Kidney (tissue), 14 donors: ENCODE results near the gene CNTRL. TPM values are rescaled to one million over a fixed set of nuclear protein-coding genes. Genes with fewer than 3 reads are reported as not detected.

ENCODE experiments used
- DNase-seq, 5 donors: peaks; one replicate each; pipeline ENCODE4 v3.0.0-alpha.2; 2013 to 2020
- FAIRE-seq: peaks from 2 replicates; lab custom pipeline; 2012; peaks lifted over from hg19 to GRCh38; lab: Jason Lieb, UNC
- H3K27ac ChIP-seq, 2 donors: one replicate each; pipeline ENCODE4 v1.7.0; 2013; ENCODE audit warnings: low read depth in 2 of 2, low read length in 2 of 2, inconsistent platforms in 1 of 2
- H3K27me3 ChIP-seq: one replicate; pipeline ENCODE4 v1.7.1; 2013; ENCODE audit warnings: low read length, inconsistent platforms; ENCODE audit not compliant: control insufficient read depth, insufficient read depth
- H3K36me3 ChIP-seq, 3 donors: one replicate each; pipeline versions ENCODE4 v1.7.0 to v1.7.1; 2013; ENCODE audit warnings: low read length in 3 of 3, control low read depth in 1 of 3, inconsistent platforms in 1 of 3; ENCODE audit not compliant: insufficient read depth in 3 of 3, control insufficient read depth in 2 of 3
- H3K4me1 ChIP-seq, 3 donors: one replicate each; pipeline versions ENCODE4 v1.7.0 to v1.7.1; 2013; ENCODE audit warnings: low read length in 3 of 3, inconsistent platforms in 1 of 3, low read depth in 1 of 3; ENCODE audit not compliant: control insufficient read depth in 2 of 3, insufficient read depth in 2 of 3
- H3K4me3 ChIP-seq, 3 donors: one replicate each; pipeline versions ENCODE4 v1.7.0 to v1.8.1; 2013; ENCODE audit warnings: low read length in 3 of 3, control low read depth in 1 of 3, inconsistent platforms in 1 of 3
- H3K9ac ChIP-seq, 3 donors: one replicate each; pipeline versions ENCODE4 v1.7.0 to v1.7.1; 2013; ENCODE audit warnings: low read length in 3 of 3, control low read depth in 1 of 3, inconsistent platforms in 1 of 3
- H3K9me3 ChIP-seq, 3 donors: one replicate each; pipeline versions ENCODE4 v1.7.0 to v1.7.1; 2013; ENCODE audit warnings: low read length in 3 of 3, control low read depth in 1 of 3, inconsistent platforms in 1 of 3; ENCODE audit not compliant: control insufficient read depth in 2 of 3, insufficient read depth in 1 of 3
- intact Hi-C: fragments of 100-400 bp; cut with DNase I; formaldehyde crosslinking; loops from one replicate; pipeline ENCODE4 v1.11.1; 2022
- polyA plus RNA-seq: library from polyadenylated mRNA; stranded (reverse); fragments of 350-450 nt; fragmentation: Illumina TruSeq; extraction: RNeasy Lipid Tissue Mini Kit (QIAGEN cat#74804); gene quantifications from one replicate; pipeline ENCODE4 v1.2.3, GENCODE V29; 2014; ENCODE audit warnings: low read depth, low replicate concordance; ENCODE audit not compliant: insufficient read depth
- total RNA-seq: library from RNA; stranded (reverse); fragmentation: NEBNext Ultra II Directional; extraction: Animal tissue kit (Norgen Biotek cat#: 25700); gene quantifications from one replicate; pipeline ENCODE4 v1.2.1, GENCODE V29; 2021
- TF ChIP-seq, protein P1 (sequence below): IDR thresholded peaks from 3 replicates; pipeline ENCODE4 v1.5.1; 2012; ENCODE audit warnings: mild to moderate bottlenecking, moderate library complexity, borderline replicate concordance; ENCODE audit not compliant: insufficient read depth; ENCODE audit errors: extremely low read depth
- donor health status: control.
- donor health status: control.
- donor health status: control.
- donor health status: control.
- donor health status: control.
- donor health status: DM: yes; HTN: yes; CAD: no.
- donor health status: Normal renal cell carcinoma (clear cell type).

Gene CNTRL
- total and polyA plus RNA-seq, 2 donors from 2014 or later = 3.4 to 17.7 TPM

DNA sequence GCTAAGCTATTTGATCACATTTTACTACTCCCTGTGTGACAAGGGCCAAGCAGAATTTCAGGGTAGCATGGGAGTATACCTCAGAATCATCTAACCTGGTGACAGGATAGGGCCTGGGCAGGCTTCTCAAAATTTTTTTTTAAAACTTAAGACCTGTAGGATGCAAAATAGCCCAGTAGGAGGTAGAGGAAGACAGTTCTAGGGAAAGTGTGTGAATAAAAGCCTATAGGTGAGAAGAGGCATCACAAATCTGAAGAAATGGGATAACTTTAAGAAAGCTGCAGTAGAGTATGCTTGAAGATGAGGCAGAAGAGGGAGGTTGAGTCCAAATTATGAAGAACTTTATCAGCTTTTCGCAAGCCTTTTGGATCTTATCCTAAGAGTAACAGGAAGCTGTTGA lies 32.3 kb downstream of the CNTRL start:
- FAIRE-seq = no peak
- no peak overlapping the region for H3K9ac ChIP-seq
- no peak overlapping the region for H3K4me3 ChIP-seq
- no peaks in the 10 kb centered on the region for H3K9me3 ChIP-seq
- no peak overlapping the region for H3K27ac ChIP-seq
- H3K36me3 ChIP-seq = no peaks in the 10 kb centered on the region
- TF ChIP-seq, protein P1, sequence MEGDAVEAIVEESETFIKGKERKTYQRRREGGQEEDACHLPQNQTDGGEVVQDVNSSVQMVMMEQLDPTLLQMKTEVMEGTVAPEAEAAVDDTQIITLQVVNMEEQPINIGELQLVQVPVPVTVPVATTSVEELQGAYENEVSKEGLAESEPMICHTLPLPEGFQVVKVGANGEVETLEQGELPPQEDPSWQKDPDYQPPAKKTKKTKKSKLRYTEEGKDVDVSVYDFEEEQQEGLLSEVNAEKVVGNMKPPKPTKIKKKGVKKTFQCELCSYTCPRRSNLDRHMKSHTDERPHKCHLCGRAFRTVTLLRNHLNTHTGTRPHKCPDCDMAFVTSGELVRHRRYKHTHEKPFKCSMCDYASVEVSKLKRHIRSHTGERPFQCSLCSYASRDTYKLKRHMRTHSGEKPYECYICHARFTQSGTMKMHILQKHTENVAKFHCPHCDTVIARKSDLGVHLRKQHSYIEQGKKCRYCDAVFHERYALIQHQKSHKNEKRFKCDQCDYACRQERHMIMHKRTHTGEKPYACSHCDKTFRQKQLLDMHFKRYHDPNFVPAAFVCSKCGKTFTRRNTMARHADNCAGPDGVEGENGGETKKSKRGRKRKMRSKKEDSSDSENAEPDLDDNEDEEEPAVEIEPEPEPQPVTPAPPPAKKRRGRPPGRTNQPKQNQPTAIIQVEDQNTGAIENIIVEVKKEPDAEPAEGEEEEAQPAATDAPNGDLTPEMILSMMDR = no peak
- H3K27me3 ChIP-seq = no peaks in the 10 kb centered on the region
- intact Hi-C loops = no loop called here
- H3K4me1 ChIP-seq = no peaks in the 10 kb centered on the region
- no peak for DNase-seq

DNA sequence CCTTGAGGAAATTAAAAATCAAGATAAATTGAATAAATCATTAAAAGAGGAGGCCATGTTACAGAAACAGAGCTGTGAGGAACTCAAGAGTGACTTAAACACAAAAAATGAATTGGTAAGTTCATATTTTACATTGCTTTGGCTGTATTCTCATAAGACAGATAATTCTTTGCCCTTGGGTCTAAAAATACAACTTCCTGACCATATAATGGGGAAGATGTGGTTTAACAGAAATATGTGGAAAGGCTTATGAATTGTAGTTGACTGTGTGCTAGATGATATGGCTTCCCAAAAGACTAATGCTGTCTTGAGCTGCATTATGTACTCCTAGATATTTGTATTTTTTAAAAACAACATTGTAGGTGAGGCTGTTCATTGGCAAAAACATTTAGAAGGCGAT lies 33.1 kb downstream of the CNTRL start:
- Histone ChIP-seq H3K36me3 (no peaks in the 10 kb centered on the region), H3K9me3 (no peaks in the 10 kb centered on the region), H3K27me3 (no peaks in the 10 kb centered on the region), H3K4me1 (no peaks in the 10 kb centered on the region), H3K27ac (no peak overlapping the region), H3K4me3 (no peak overlapping the region), H3K9ac (no peak overlapping the region)
- FAIRE-seq (no peak), DNase-seq (no peak)
- TF ChIP-seq, protein P1 = no peak
- intact Hi-C loops = no loop called here

DNA sequence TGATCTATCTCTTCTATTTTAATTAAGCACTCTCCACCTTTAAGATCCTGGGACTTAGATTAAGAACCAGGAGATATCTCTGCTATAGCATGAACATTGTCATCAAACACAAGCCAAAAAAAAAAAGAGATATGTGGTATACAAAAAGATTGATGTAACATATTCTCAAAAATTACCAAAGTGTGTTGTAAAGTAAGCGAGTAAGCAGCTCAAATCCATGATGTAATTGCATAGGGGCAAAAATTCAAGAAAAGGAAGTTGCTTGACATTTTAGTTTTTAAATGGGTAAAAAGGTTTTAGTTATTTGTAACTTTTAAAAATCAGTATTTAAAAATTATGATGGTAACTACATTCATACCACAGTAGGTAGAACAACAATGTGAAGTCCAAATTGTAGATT lies 40.7 kb downstream of the CNTRL start:
- Histone ChIP-seq H3K9me3 (no peaks in the 10 kb centered on the region), H3K9ac (no peak overlapping the region), H3K27me3 (no peaks in the 10 kb centered on the region), H3K4me1 (no peaks in the 10 kb centered on the region), H3K4me3 (no peak overlapping the region), H3K36me3 (no peaks in the 10 kb centered on the region), H3K27ac (no peak overlapping the region)
- TF ChIP-seq, protein P1 = no peak
- FAIRE-seq (peak; percentile 11), DNase-seq (no peak)
- intact Hi-C loops = no loop called here

DNA sequence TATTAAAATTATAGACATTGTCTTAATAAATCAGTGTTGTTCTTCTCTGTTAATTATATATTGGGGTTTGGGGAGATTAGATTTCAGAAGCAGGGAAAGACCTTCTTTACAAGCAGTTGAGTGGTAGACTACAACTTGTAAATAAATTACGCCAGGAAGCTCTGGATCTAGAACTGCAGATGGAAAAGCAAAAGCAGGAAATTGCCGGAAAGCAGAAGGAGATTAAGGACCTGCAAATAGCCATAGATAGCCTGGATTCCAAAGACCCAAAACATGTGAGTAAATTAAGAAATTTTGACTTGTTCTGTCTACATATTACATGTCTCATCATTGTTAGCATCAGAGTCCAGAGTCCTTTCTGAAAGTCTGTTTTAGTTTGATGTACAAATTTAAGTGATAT lies 43.5 kb downstream of the CNTRL start:
- no peaks in the 10 kb centered on the region for H3K27me3 ChIP-seq
- no peaks in the 10 kb centered on the region for H3K9me3 ChIP-seq
- peaks cover 0 to 4% (median 2%) of the 10 kb centered on the region in 3 donors for H3K4me1 ChIP-seq
- intact Hi-C loops = no loop called here
- TF ChIP-seq, protein P1 = no peak
- no peak overlapping the region for H3K9ac ChIP-seq
- FAIRE-seq = no peak
- H3K4me3 ChIP-seq = no peak overlapping the region
- DNase-seq = no peak
- H3K36me3 ChIP-seq = no peaks in the 10 kb centered on the region
- H3K27ac ChIP-seq = no peak overlapping the region
